ENCODE measurements around the gene MAPRE3. TPM values are rescaled to one million over a fixed set of nuclear protein-coding genes. Genes with fewer than 3 reads are reported as not detected.

Gene MAPRE3
- total RNA-seq, 2 experiments from 2014 or later, result 4.4 TPM

- Mint-ChIP-seq H3K4me1 (ENCODE audit: low read depth) (no peaks in the 10 kb centered on the region), H3K36me3 (no peaks in the 10 kb centered on the region), H3K27me3 (peaks cover 2% of the 10 kb centered on the region), H3K4me3 (no peak overlapping the region), H3K27ac (no peak overlapping the region), H3K9me3 (no peaks in the 10 kb centered on the region)
- intact Hi-C loops (cut with micrococcal nuclease), result no loop called here
- no peak for DNase-seq
- CTCF ChIA-PET, result no interaction called here
- POLR2A ChIA-PET, result no interaction called here
These were observed 21.3 kb downstream of the MAPRE3 start for GRCh38 chr2:26991717-26992116.

- Mint-ChIP-seq H3K4me1 (ENCODE audit: low read depth) (no peaks in the 10 kb centered on the region), H3K36me3 (no peaks in the 10 kb centered on the region), H3K4me3 (no peak overlapping the region), H3K9me3 (no peaks in the 10 kb centered on the region), H3K27ac (no peak overlapping the region), H3K27me3 (peaks cover 2% of the 10 kb centered on the region)
- no peak for DNase-seq
- ChIA-PET POLR2A (no interaction called here), CTCF (interaction anchor here (2.6 kb wide), 1 partner anchor 32 kb away, joined by 9 read pairs; no protein-coding TSS in a partner anchor)
- intact Hi-C loops (cut with micrococcal nuclease), result no loop called here
These were observed 23.3 kb downstream of the MAPRE3 start for GRCh38 chr2:26993768-26994167.

- DNase-seq, result no peak
- Mint-ChIP-seq H3K4me3 (no peak overlapping the region), H3K9me3 (no peaks in the 10 kb centered on the region), H3K36me3 (no peaks in the 10 kb centered on the region), H3K27me3 (peaks cover 2% of the 10 kb centered on the region), H3K4me1 (ENCODE audit: low read depth) (no peaks in the 10 kb centered on the region), H3K27ac (no peak overlapping the region)
- ChIA-PET CTCF (interaction anchor here (2.6 kb wide), 1 partner anchor 33 kb away, joined by 9 read pairs; no protein-coding TSS in a partner anchor), POLR2A (interaction anchor here (0.6 kb wide), 1 partner anchor 122 kb away, joined by 3 read pairs; no protein-coding TSS in a partner anchor)
- intact Hi-C loops (cut with micrococcal nuclease), result no loop called here
These were observed 24.5 kb downstream of the MAPRE3 start for GRCh38 chr2:26994983-26995382.

GRCh38 chr2:26997394-26997793 lies 27.0 kb downstream of the MAPRE3 start:
- DNase-seq, result no peak
- POLR2A ChIA-PET, result no interaction called here
- H3K9me3 Mint-ChIP-seq, result no peaks in the 10 kb centered on the region
- H3K4me3 Mint-ChIP-seq, result no peak overlapping the region
- H3K27me3 Mint-ChIP-seq, result peaks cover 2% of the 10 kb centered on the region
- CTCF ChIA-PET, result interaction anchor here (0.6 to 1.6 kb wide), 2 partner anchors 9 to 36 kb away, joined by 3 to 8 read pairs; no protein-coding TSS in a partner anchor
- intact Hi-C loops (cut with micrococcal nuclease), result no loop called here
- no peak overlapping the region for H3K27ac Mint-ChIP-seq
- H3K4me1 Mint-ChIP-seq (ENCODE audit: low read depth), result no peaks in the 10 kb centered on the region
- no peaks in the 10 kb centered on the region for H3K36me3 Mint-ChIP-seq

- H3K27me3 Mint-ChIP-seq, result no peaks in the 10 kb centered on the region
- POLR2A ChIA-PET, result no interaction called here
- no peak overlapping the region for H3K27ac Mint-ChIP-seq
These were observed 27.9 kb downstream of the MAPRE3 start for GRCh38 chr2:26998323-26998722.

GRCh38 chr2:27000228-27000627 lies 29.8 kb downstream of the MAPRE3 start:
- Mint-ChIP-seq H3K4me3 (no peak overlapping the region), H3K36me3 (no peaks in the 10 kb centered on the region), H3K9me3 (no peaks in the 10 kb centered on the region), H3K27ac (no peak overlapping the region), H3K4me1 (ENCODE audit: low read depth) (no peaks in the 10 kb centered on the region), H3K27me3 (peaks cover under 1% of the 10 kb centered on the region)
- CTCF ChIA-PET, result no interaction called here
- intact Hi-C loops (cut with micrococcal nuclease), result no loop called here
- POLR2A ChIA-PET, result no interaction called here
- DNase-seq, result no peak

More at GRCh38 chr2:26998323-26998722, 27.9 kb downstream of the MAPRE3 start:
- H3K36me3 Mint-ChIP-seq, result no peaks in the 10 kb centered on the region
- no peaks in the 10 kb centered on the region for H3K9me3 Mint-ChIP-seq
- H3K4me1 Mint-ChIP-seq (ENCODE audit: low read depth), result no peaks in the 10 kb centered on the region
- intact Hi-C loops (cut with micrococcal nuclease), result no loop called here
- CTCF ChIA-PET, result interaction anchor here (0.8 to 1.6 kb wide), 2 partner anchors 18 to 36 kb away, joined by 3 to 8 read pairs; no protein-coding TSS in a partner anchor
- H3K4me3 Mint-ChIP-seq, result no peak overlapping the region
- DNase-seq, result no peak

GRCh38 chr2:27000995-27001394 lies 30.6 kb downstream of the MAPRE3 start:
- POLR2A ChIA-PET, result no interaction called here
- CTCF ChIA-PET, result no interaction called here
- intact Hi-C loops (cut with micrococcal nuclease), result no loop called here
- H3K27ac Mint-ChIP-seq, result no peak overlapping the region
- H3K9me3 Mint-ChIP-seq, result no peaks in the 10 kb centered on the region
- peaks cover 4% of the 10 kb centered on the region for H3K27me3 Mint-ChIP-seq
- H3K4me3 Mint-ChIP-seq, result no peak overlapping the region
- no peaks in the 10 kb centered on the region for H3K36me3 Mint-ChIP-seq
- H3K4me1 Mint-ChIP-seq (ENCODE audit: low read depth), result no peaks in the 10 kb centered on the region
- DNase-seq, result no peak

GRCh38 chr2:27001950-27002349 lies 31.5 kb downstream of the MAPRE3 start:
- Mint-ChIP-seq H3K27me3 (peaks cover 4% of the 10 kb centered on the region), H3K36me3 (no peaks in the 10 kb centered on the region), H3K4me3 (no peak overlapping the region), H3K9me3 (no peaks in the 10 kb centered on the region), H3K4me1 (ENCODE audit: low read depth) (no peaks in the 10 kb centered on the region), H3K27ac (no peak overlapping the region)
- DNase-seq, result no peak
- POLR2A ChIA-PET, result no interaction called here
- CTCF ChIA-PET, result no interaction called here
- intact Hi-C loops (cut with micrococcal nuclease), result no loop called here

GRCh38 chr2:27003007-27003406 lies 32.6 kb downstream of the MAPRE3 start:
- intact Hi-C loops (cut with micrococcal nuclease), result no loop called here
- Mint-ChIP-seq H3K4me3 (no peak overlapping the region), H3K4me1 (ENCODE audit: low read depth) (no peaks in the 10 kb centered on the region), H3K27me3 (peaks cover 4% of the 10 kb centered on the region), H3K9me3 (no peaks in the 10 kb centered on the region), H3K36me3 (no peaks in the 10 kb centered on the region), H3K27ac (no peak overlapping the region)
- ChIA-PET POLR2A (no interaction called here), CTCF (interaction anchor here (0.6 to 2.3 kb wide), 2 partner anchors 14 kb away, joined by 3 to 9 read pairs; no protein-coding TSS in a partner anchor)
- no peak for DNase-seq

- ChIA-PET POLR2A (no interaction called here), CTCF (interaction anchor here (1.2 to 2.3 kb wide), 3 partner anchors 13 to 61 kb away, joined by 3 to 9 read pairs (median 4); no protein-coding TSS in a partner anchor)
- H3K4me1 Mint-ChIP-seq (ENCODE audit: low read depth), result no peaks in the 10 kb centered on the region
- no peaks in the 10 kb centered on the region for H3K36me3 Mint-ChIP-seq
- intact Hi-C loops (cut with micrococcal nuclease), result no loop called here
- no peak overlapping the region for H3K27ac Mint-ChIP-seq
- no peak for DNase-seq
- peaks cover 4% of the 10 kb centered on the region for H3K27me3 Mint-ChIP-seq
- H3K9me3 Mint-ChIP-seq, result no peaks in the 10 kb centered on the region
- no peak overlapping the region for H3K4me3 Mint-ChIP-seq
These were observed 33.4 kb downstream of the MAPRE3 start for GRCh38 chr2:27003857-27004256.

GRCh38 chr2:27006602-27007415 lies 36.4 kb downstream of the MAPRE3 start:
- CTCF ChIA-PET, result interaction anchor here (1.1 kb wide), 1 partner anchor 10 kb away, joined by 4 read pairs; no protein-coding TSS in a partner anchor
- no peak for DNase-seq
- peaks cover 5% of the 10 kb centered on the region for H3K27me3 Mint-ChIP-seq
- H3K9me3 Mint-ChIP-seq, result no peaks in the 10 kb centered on the region
- no peak overlapping the region for H3K4me3 Mint-ChIP-seq
- intact Hi-C loops (cut with micrococcal nuclease), result no loop called here
- H3K36me3 Mint-ChIP-seq, result no peaks in the 10 kb centered on the region
- H3K27ac Mint-ChIP-seq, result no peak overlapping the region
- POLR2A ChIA-PET, result no interaction called here
- H3K4me1 Mint-ChIP-seq (ENCODE audit: low read depth), result peaks cover 5% of the 10 kb centered on the region

- Mint-ChIP-seq H3K27ac (no peak overlapping the region), H3K9me3 (no peaks in the 10 kb centered on the region), H3K36me3 (no peaks in the 10 kb centered on the region), H3K27me3 (peaks cover 5% of the 10 kb centered on the region), H3K4me1 (ENCODE audit: low read depth) (peaks cover 5% of the 10 kb centered on the region), H3K4me3 (no peak overlapping the region)
- DNase-seq, result no peak
- POLR2A ChIA-PET, result no interaction called here
- CTCF ChIA-PET, result interaction anchor here (1.1 to 2.0 kb wide), 2 partner anchors 9 to 46 kb away, joined by 4 to 6 read pairs; no protein-coding TSS in a partner anchor
- intact Hi-C loops (cut with micrococcal nuclease), result no loop called here
These were observed 37.3 kb downstream of the MAPRE3 start for GRCh38 chr2:27007416-27008374.
